AG09319 (cell line): ENCODE results near the gene EMX1.

Source experiments
- DNase-seq: peaks from one replicate; pipeline ENCODE4 v3.0.0-alpha.2; 2010; ENCODE audit warnings: low read depth; ENCODE audit errors: extremely low read depth
- TF ChIP-seq, protein P1 (sequence below): IDR thresholded peaks from 2 replicates; pipeline ENCODE4 v1.5.1; 2011; ENCODE audit warnings: low read depth, mild to moderate bottlenecking, inconsistent platforms, low read length, moderate library complexity

Gene EMX1

DNA sequence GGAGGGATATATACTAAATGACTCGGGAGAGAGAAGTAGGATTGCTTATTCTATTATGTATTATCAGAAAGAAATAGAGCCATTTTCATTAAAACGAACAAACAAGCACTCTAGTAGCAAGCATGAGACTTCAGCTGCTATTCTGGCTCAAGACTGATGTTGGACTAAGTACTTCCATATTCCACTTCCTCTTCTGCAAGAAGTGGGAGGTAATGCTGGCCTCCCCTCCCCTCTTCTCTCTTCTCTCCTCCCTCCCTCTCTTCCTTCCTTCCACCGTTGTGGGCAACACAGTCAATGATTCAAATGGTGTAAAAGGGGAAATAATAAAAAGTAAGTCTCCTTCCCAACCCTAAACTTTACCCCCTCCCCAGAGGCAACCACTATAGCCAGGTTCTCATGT lies 62.6 kb downstream of the EMX1 start:
- TF ChIP-seq, protein P1, sequence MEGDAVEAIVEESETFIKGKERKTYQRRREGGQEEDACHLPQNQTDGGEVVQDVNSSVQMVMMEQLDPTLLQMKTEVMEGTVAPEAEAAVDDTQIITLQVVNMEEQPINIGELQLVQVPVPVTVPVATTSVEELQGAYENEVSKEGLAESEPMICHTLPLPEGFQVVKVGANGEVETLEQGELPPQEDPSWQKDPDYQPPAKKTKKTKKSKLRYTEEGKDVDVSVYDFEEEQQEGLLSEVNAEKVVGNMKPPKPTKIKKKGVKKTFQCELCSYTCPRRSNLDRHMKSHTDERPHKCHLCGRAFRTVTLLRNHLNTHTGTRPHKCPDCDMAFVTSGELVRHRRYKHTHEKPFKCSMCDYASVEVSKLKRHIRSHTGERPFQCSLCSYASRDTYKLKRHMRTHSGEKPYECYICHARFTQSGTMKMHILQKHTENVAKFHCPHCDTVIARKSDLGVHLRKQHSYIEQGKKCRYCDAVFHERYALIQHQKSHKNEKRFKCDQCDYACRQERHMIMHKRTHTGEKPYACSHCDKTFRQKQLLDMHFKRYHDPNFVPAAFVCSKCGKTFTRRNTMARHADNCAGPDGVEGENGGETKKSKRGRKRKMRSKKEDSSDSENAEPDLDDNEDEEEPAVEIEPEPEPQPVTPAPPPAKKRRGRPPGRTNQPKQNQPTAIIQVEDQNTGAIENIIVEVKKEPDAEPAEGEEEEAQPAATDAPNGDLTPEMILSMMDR: no peak
- no peak for DNase-seq

- DNase-seq: no peak
- TF ChIP-seq, protein P1: no peak
Measured at GRCh38 chr2:72980535-72981217, 63.4 kb downstream of the EMX1 start.

GRCh38 chr2:72981536-72981935 lies 64.2 kb downstream of the EMX1 start:
- DNase-seq: no peak
- TF ChIP-seq, protein P1: no peak

DNA sequence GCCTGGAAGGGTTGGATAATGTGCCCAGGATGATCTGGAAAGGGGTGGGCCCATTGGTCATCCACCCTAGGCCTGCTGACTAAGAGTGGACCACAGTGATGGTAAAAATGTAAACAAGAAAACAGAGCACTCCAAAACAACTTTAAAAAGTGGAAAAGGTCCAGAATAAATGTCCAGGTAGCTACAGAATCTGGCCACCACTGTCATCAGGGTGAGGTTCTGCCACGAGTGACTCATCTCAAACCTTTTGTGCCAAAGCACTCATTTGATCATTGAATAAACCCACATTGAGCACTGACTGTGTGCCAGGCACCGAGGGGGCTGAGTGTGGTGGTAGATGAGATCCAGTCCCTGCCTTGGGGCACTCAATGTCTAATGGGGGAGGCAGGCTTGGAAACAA lies 64.9 kb downstream of the EMX1 start:
- TF ChIP-seq, protein P1: no peak
- DNase-seq: no peak

DNA sequence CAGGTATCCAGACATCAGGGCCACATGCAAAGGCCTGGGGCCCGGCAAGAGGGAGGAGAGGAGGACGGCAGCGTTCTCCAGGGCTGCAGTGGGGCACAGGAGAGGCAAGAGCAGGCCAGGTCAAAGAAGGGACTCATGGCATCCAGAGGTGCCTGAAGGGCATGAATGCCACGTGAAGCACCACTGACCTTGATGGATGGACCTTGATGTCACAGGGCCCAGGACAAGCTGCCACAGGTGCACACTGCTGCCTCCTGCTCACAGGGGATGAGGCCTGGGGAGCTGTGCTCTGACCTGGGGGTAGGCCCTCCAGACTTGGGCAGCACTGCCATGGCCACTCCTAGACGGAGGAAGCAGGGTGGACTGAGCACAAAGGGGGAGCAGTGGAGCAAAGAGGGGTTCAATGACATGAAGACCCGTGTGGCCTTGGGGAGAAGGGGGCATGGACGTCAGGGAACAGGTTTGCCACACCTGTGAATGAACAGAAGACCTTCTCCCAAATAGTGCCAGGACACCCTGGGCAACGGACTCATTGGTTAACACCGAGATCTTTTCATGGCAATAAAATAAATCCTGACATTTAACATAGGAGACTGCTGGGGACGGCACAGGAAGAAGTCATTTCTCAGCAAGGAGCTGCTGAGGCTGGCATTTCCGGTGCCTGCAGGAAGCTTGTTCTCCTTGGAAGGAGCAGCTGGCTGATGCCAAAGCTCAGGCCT lies 65.6 kb downstream of the EMX1 start:
- TF ChIP-seq, protein P1: no peak
- DNase-seq: no peak

DNA sequence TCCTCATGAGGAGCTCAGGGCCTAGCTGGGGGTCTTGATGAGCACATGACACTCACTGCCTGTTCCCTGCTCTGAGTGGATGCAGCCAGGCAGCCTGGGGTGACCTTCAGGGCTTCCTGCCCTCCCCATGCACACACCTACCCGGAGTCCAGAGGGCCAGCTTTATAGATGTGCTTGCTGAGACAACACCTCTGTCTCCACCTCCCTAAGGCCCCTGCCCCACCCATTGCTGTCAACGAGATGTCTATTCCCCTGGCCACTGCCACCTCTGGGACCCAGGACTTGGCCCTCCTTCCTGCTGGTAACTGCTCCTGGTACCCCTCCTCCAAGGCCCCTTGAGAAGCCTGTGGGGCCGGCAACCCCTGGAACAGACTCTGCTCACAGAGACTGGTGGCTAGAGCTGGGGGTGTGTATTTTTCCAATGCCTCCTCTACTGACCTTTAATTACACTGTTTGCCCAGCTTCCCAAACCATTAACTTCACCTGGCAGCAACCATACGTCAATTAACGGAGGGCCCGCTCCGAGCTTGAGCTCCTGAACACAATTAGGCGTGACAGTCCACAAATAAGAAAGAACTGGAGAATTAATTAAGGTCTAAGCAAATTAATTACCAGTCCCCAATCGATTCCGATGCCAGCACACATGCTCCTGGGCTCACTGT lies 66.3 kb downstream of the EMX1 start:
- no peak for DNase-seq
- TF ChIP-seq, protein P1: no peak

GRCh38 chr2:72984172-72984671 lies 66.9 kb downstream of the EMX1 start:
- TF ChIP-seq, protein P1: no peak
- DNase-seq: no peak
